ENCODE results near the gene KIZ.

GRCh38 chr20:21259346-21259745, 133.5 kb downstream of the KIZ start:
- TF ChIP-seq CTCF (IDR thresholded peaks at IDR 0.05; ENCODE audit: low read depth, low read length) (no peak), POLR2A (IDR thresholded peaks at IDR 0.05; ENCODE audit: extremely low read depth, insufficient read length) (no peak), MYC (IDR thresholded peaks at IDR 0.05; ENCODE audit: low read depth, low read length) (no peak)

All from NB4 (cell line).